CD4-positive, alpha-beta T cell treated with Interleukin-4 for 4 hours (primary cell): ENCODE data around the gene PTPRN2.
"Not testable (repeated sequence)": the region's sequence is repeated elsewhere in the genome, so short reads cannot be mapped to it uniquely, and the experiment has no call there.

Experiments used
- DNase-seq: peaks from one replicate; pipeline ENCODE4 v3.0.0-alpha.2; 2020

PTPRN2 gene

GRCh38 chr7:158587162-158588084, at the start of gene PTPRN2:
PTPRN2 (minus strand) TSS chr7:158587823.
- no peak for DNase-seq

- no peak for DNase-seq
Measured at GRCh38 chr7:158633055-158633956, 45.7 kb upstream of the PTPRN2 start.

GRCh38 chr7:158631574-158632195, 44.1 kb upstream of the PTPRN2 start:
- no peak for DNase-seq

- not testable (repeated sequence) for DNase-seq
Measured at GRCh38 chr7:158626289-158626688, 38.7 kb upstream of the PTPRN2 start.

GRCh38 chr7:158623241-158623640, 35.6 kb upstream of the PTPRN2 start:
- no peak for DNase-seq

- no peak for DNase-seq
Measured at GRCh38 chr7:158620839-158621441, 33.3 kb upstream of the PTPRN2 start.

- no peak for DNase-seq
Measured at GRCh38 chr7:158620418-158620817, 32.8 kb upstream of the PTPRN2 start.

- no peak for DNase-seq
Measured at GRCh38 chr7:158618745-158619140, 31.1 kb upstream of the PTPRN2 start.

GRCh38 chr7:158617737-158618128, 30.1 kb upstream of the PTPRN2 start:
- DNase-seq: no peak

- DNase-seq: no peak
Measured at GRCh38 chr7:158616050-158616449, 28.4 kb upstream of the PTPRN2 start.

- no peak for DNase-seq
Measured at GRCh38 chr7:158614700-158615099, 27.1 kb upstream of the PTPRN2 start.

- no peak for DNase-seq
Measured at GRCh38 chr7:158613481-158613880, 25.9 kb upstream of the PTPRN2 start.

GRCh38 chr7:158612546-158612945, 24.9 kb upstream of the PTPRN2 start:
- no peak for DNase-seq

GRCh38 chr7:158611541-158611940, 23.9 kb upstream of the PTPRN2 start:
- no peak for DNase-seq

- DNase-seq: no peak
Measured at GRCh38 chr7:158609313-158609974, 21.8 kb upstream of the PTPRN2 start.

GRCh38 chr7:158607563-158607962, 19.9 kb upstream of the PTPRN2 start:
- DNase-seq: no peak

GRCh38 chr7:158606671-158607424, 19.2 kb upstream of the PTPRN2 start:
- DNase-seq: no peak

- DNase-seq: no peak
Measured at GRCh38 chr7:158606129-158606528, 18.5 kb upstream of the PTPRN2 start.

- DNase-seq: no peak
Measured at GRCh38 chr7:158603773-158604755, 16.4 kb upstream of the PTPRN2 start.
